ENCODE results near the gene MRAP.

The MRAP gene

DNA sequence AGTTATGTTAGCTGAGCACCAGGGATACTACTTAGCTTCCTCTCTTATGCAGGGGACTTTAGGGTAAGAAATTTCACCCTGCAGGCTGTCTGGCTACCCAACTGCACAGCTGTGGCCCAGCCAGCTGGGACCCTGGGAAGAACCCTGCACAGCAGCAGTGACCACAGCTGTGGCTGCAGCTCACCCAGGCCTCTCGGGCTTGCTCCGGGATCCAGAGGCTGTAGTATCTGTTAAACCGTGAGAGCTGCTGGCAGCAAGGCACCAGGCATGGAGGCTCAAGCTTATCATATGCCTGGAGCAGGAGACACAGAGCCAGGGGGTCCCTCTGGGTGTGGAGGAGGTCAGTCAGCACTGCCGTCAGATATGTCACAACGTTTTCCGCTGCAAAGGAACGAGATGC lies 53.9 kb downstream of the MRAP start:
- no peak overlapping the region for H3K27ac ChIP-seq (ENCODE audit: low read depth, low read length)
- no peaks in the 10 kb centered on the region for H3K27me3 ChIP-seq (ENCODE audit: control insufficient read depth in 1 of 2, insufficient read depth in 2 of 2, low read length in 2 of 2)
- H3K9me3 ChIP-seq (ENCODE audit: control insufficient read depth in 1 of 2, low read length in 2 of 2) = no peaks in the 10 kb centered on the region
- H3K4me3 ChIP-seq (ENCODE audit: low read depth in 1 of 2, low read length in 2 of 2) = no peak overlapping the region
- peaks cover 62 to 88% of the 10 kb centered on the region in 2 donors for H3K36me3 ChIP-seq (ENCODE audit: control insufficient read depth in 1 of 2, insufficient read depth in 2 of 2, low read length in 2 of 2)
- no peak overlapping the region for H3K9ac ChIP-seq (ENCODE audit: low read depth in 1 of 2, low read length in 2 of 2)
- H3K4me1 ChIP-seq (ENCODE audit: control insufficient read depth in 1 of 2, insufficient read depth in 2 of 2, low read length in 2 of 2) = no peaks in the 10 kb centered on the region

- Histone ChIP-seq H3K9ac (ENCODE audit: low read depth in 1 of 2, low read length in 2 of 2) (no peak overlapping the region), H3K4me3 (ENCODE audit: low read depth in 1 of 2, low read length in 2 of 2) (no peak overlapping the region), H3K4me1 (ENCODE audit: control insufficient read depth in 1 of 2, insufficient read depth in 2 of 2, low read length in 2 of 2) (no peaks in the 10 kb centered on the region), H3K27me3 (ENCODE audit: control insufficient read depth in 1 of 2, insufficient read depth in 2 of 2, low read length in 2 of 2) (no peaks in the 10 kb centered on the region), H3K27ac (ENCODE audit: low read depth, low read length) (no peak overlapping the region), H3K36me3 (ENCODE audit: control insufficient read depth in 1 of 2, insufficient read depth in 2 of 2, low read length in 2 of 2) (peaks cover 62 to 87% of the 10 kb centered on the region in 2 donors), H3K9me3 (ENCODE audit: control insufficient read depth in 1 of 2, low read length in 2 of 2) (no peaks in the 10 kb centered on the region)
Observed at GRCh38 chr21:32353002-32353711, 54.5 kb downstream of the MRAP start.

GRCh38 chr21:32356874-32357395 lies 58.3 kb downstream of the MRAP start:
- H3K27me3 ChIP-seq (ENCODE audit: control insufficient read depth in 1 of 2, insufficient read depth in 2 of 2, low read length in 2 of 2) = no peaks in the 10 kb centered on the region
- no peak overlapping the region for H3K27ac ChIP-seq (ENCODE audit: low read depth, low read length)
- H3K36me3 ChIP-seq (ENCODE audit: control insufficient read depth in 1 of 2, insufficient read depth in 2 of 2, low read length in 2 of 2) = peaks cover 57 to 94% of the 10 kb centered on the region in 2 donors
- H3K9me3 ChIP-seq (ENCODE audit: control insufficient read depth in 1 of 2, low read length in 2 of 2) = no peaks in the 10 kb centered on the region
- H3K9ac ChIP-seq (ENCODE audit: low read depth in 1 of 2, low read length in 2 of 2) = no peak overlapping the region
- H3K4me3 ChIP-seq (ENCODE audit: low read depth in 1 of 2, low read length in 2 of 2) = no peak overlapping the region
- H3K4me1 ChIP-seq (ENCODE audit: control insufficient read depth in 1 of 2, insufficient read depth in 2 of 2, low read length in 2 of 2) = no peaks in the 10 kb centered on the region

GRCh38 chr21:32359719-32360260 lies 61.1 kb downstream of the MRAP start:
- H3K9ac ChIP-seq (ENCODE audit: low read depth in 1 of 2, low read length in 2 of 2) = no peak overlapping the region
- peaks cover 0 to 2% of the 10 kb centered on the region in 2 donors for H3K4me1 ChIP-seq (ENCODE audit: control insufficient read depth in 1 of 2, insufficient read depth in 2 of 2, low read length in 2 of 2)
- H3K27me3 ChIP-seq (ENCODE audit: control insufficient read depth in 1 of 2, insufficient read depth in 2 of 2, low read length in 2 of 2) = no peaks in the 10 kb centered on the region
- H3K36me3 ChIP-seq (ENCODE audit: control insufficient read depth in 1 of 2, insufficient read depth in 2 of 2, low read length in 2 of 2) = peaks cover 39 to 86% of the 10 kb centered on the region in 2 donors
- no peak overlapping the region for H3K27ac ChIP-seq (ENCODE audit: low read depth, low read length)
- H3K9me3 ChIP-seq (ENCODE audit: control insufficient read depth in 1 of 2, low read length in 2 of 2) = no peaks in the 10 kb centered on the region
- no peak overlapping the region for H3K4me3 ChIP-seq (ENCODE audit: low read depth in 1 of 2, low read length in 2 of 2)

DNA sequence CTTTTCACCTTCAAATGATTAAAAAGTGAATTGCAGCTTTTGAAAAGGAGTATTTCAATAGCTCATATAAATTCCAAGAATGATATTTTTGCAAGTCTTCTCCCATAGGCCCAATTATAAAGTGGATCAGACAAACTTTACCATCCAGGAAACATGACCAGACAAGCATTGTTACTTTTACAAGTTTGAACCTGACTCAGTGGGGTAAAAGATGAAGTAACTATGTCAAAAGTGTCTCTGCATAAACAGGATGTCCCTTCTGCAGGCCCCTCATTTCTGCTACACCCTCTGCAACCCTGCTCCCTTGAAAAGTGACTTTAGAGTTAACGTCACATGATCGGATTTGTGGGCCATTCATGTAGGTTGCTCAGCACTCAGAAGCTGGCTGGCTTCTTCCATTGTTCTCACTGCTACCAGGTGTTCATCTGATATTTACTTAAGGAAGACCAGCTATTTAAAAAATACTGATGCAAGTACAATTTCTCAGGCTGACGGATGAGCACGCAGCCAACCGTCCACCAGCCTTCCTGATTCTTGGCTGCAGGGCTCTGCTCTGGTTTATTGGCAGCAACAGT lies 61.8 kb downstream of the MRAP start:
- H3K27me3 ChIP-seq (ENCODE audit: control insufficient read depth in 1 of 2, insufficient read depth in 2 of 2, low read length in 2 of 2) = no peaks in the 10 kb centered on the region
- H3K4me1 ChIP-seq (ENCODE audit: control insufficient read depth in 1 of 2, insufficient read depth in 2 of 2, low read length in 2 of 2) = peaks cover 0 to 4% of the 10 kb centered on the region in 2 donors
- no peaks in the 10 kb centered on the region for H3K9me3 ChIP-seq (ENCODE audit: control insufficient read depth in 1 of 2, low read length in 2 of 2)
- peaks cover 33 to 84% of the 10 kb centered on the region in 2 donors for H3K36me3 ChIP-seq (ENCODE audit: control insufficient read depth in 1 of 2, insufficient read depth in 2 of 2, low read length in 2 of 2)
- no peak overlapping the region for H3K9ac ChIP-seq (ENCODE audit: low read depth in 1 of 2, low read length in 2 of 2)
- no peak overlapping the region for H3K4me3 ChIP-seq (ENCODE audit: low read depth in 1 of 2, low read length in 2 of 2)
- H3K27ac ChIP-seq (ENCODE audit: low read depth, low read length) = no peak overlapping the region
